A673 (cell line): ENCODE results near the gene ENTPD3. TPM values are rescaled to one million over a fixed set of nuclear protein-coding genes. Genes with fewer than 3 reads are reported as not detected.

Experiments used
- BruUV-seq: library from RNA; stranded (reverse); fragments of 400-500 nt; replicated peaks from 2 replicates; lab custom pipeline; 2021; lab: Mats Ljungman, UMichigan
- CTCF ChIA-PET: fragments of 300-600 bp; sonication (Branson Sonifier 250); formaldehyde crosslinking; loops from one replicate; lab custom pipeline; 2022; ENCODE audit warnings: antibody characterized with exemption; lab: Charles Lee
- POLR2A ChIA-PET: fragments of 300-600 bp; sonication (Branson Sonifier 250); formaldehyde crosslinking; loops from one replicate; lab custom pipeline; 2022; ENCODE audit warnings: antibody characterized with exemption; ENCODE audit not compliant: low non-redundant PET; lab: Charles Lee
- DNase-seq: peaks from one replicate; pipeline ENCODE4 v3.0.0-alpha.2; 2015; ENCODE audit warnings: low spot score
- H3K27ac ChIP-seq: fragments of 200-600 bp; sonication (generic); 2 replicates; pipeline ENCODE4 v1.5.1; 2016; ENCODE audit warnings: mixed run types, low read depth, mild to moderate bottlenecking, mixed read lengths, antibody characterized with exemption, low read length; ENCODE audit not compliant: poor library complexity, severe bottlenecking
- H3K27me3 ChIP-seq: fragments of 200-600 bp; sonication (generic); replicated peaks from 2 replicates; pipeline ENCODE4 v1.6.1; 2017; ENCODE audit warnings: mixed run types, low read depth, mild to moderate bottlenecking, mixed read lengths, antibody characterized with exemption, low read length; ENCODE audit not compliant: insufficient read depth, poor library complexity
- H3K36me3 ChIP-seq: fragments of 200-600 bp; sonication (generic); 2 replicates; pipeline ENCODE4 v1.6.1; 2016; ENCODE audit warnings: mixed run types, mild to moderate bottlenecking, mixed read lengths, antibody characterized with exemption, low read length; ENCODE audit not compliant: insufficient read depth, poor library complexity, severe bottlenecking
- H3K4me1 ChIP-seq: fragments of 200-600 bp; sonication (generic); 2 replicates; pipeline ENCODE4 v1.6.1; 2017; ENCODE audit warnings: mixed run types, mild to moderate bottlenecking, mixed read lengths, antibody characterized with exemption, low read length; ENCODE audit not compliant: insufficient read depth, poor library complexity, severe bottlenecking
- H3K4me3 ChIP-seq: fragments of 200-600 bp; sonication (generic); 2 replicates; pipeline ENCODE4 v1.5.1; 2016; ENCODE audit warnings: low read depth, mixed run types, mild to moderate bottlenecking, mixed read lengths, low read length; ENCODE audit not compliant: poor library complexity, severe bottlenecking
- H3K9me3 ChIP-seq: fragments of 200-600 bp; sonication (generic); 2 replicates; pipeline ENCODE4 v1.6.1; 2016; ENCODE audit warnings: mixed run types, low read depth, mild to moderate bottlenecking, mixed read lengths, antibody characterized with exemption, low read length; ENCODE audit not compliant: poor library complexity, severe bottlenecking
- EZH2 ChIP-seq: fragments of 200-600 bp; sonication (generic); IDR thresholded peaks from 2 replicates; pipeline ENCODE4 v1.6.1; 2017; ENCODE audit warnings: borderline replicate concordance, low read depth, mild to moderate bottlenecking, mixed read lengths, antibody characterized with exemption, low read length; ENCODE audit not compliant: poor library complexity, severe bottlenecking
- intact Hi-C: fragments of 100-400 bp; cut with micrococcal nuclease; formaldehyde crosslinking; loops from one replicate; pipeline ENCODE4 v1.10.0; 2022; ENCODE audit not compliant: unreplicated experiment
- total RNA-seq: library from RNA; stranded (reverse); gene quantifications from 2 replicates; pipeline ENCODE4 v1.2.3, GENCODE V29; 2021
- TF ChIP-seq, protein P1 (sequence below): fragments of 300-800, 200-600 bp; sonication (generic); conservative IDR thresholded peaks from 2 replicates; pipeline ENCODE4 v1.5.1; 2017; ENCODE audit warnings: low read depth, mild to moderate bottlenecking, antibody characterized with exemption, low read length, moderate library complexity, mixed read lengths

ENTPD3 gene
- total RNA-seq, 1 experiment from 2014 or later = 0.54 TPM

DNA sequence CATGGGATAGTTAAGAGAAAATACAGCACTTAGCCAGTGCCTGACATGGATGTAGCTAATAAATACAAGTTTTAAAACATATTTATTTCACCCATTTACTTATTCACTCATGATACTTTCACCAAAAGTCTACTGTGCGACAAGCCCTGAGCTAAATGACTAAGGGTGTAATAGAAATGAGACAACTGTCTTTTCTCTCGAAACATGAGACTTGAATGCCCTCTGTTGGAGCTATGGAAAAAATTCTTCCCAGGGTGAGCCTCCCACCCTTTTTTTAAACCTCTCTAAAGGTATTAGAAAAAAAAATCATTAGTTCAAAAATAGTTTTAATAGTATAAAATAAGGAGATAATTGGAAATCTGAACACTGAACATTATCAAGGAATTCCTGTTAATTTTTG is 45.8 kb downstream of the ENTPD3 start:
- no peaks in the 10 kb centered on the region for H3K36me3 ChIP-seq
- DNase-seq = peak; percentile 6
- no peaks in the 10 kb centered on the region for H3K9me3 ChIP-seq
- ChIA-PET CTCF (no interaction called here), POLR2A (no interaction called here)
- no peak for TF ChIP-seq EZH2
- TF ChIP-seq, protein P1, sequence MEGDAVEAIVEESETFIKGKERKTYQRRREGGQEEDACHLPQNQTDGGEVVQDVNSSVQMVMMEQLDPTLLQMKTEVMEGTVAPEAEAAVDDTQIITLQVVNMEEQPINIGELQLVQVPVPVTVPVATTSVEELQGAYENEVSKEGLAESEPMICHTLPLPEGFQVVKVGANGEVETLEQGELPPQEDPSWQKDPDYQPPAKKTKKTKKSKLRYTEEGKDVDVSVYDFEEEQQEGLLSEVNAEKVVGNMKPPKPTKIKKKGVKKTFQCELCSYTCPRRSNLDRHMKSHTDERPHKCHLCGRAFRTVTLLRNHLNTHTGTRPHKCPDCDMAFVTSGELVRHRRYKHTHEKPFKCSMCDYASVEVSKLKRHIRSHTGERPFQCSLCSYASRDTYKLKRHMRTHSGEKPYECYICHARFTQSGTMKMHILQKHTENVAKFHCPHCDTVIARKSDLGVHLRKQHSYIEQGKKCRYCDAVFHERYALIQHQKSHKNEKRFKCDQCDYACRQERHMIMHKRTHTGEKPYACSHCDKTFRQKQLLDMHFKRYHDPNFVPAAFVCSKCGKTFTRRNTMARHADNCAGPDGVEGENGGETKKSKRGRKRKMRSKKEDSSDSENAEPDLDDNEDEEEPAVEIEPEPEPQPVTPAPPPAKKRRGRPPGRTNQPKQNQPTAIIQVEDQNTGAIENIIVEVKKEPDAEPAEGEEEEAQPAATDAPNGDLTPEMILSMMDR = no peak; the same call in 1 of the 2 replicates
- no peak overlapping the region for H3K27ac ChIP-seq
- intact Hi-C loops = loop anchor here (10.0 kb wide), 1 partner anchor 98 kb away; no protein-coding TSS in a partner anchor
- no peaks in the 10 kb centered on the region for H3K27me3 ChIP-seq
- H3K4me3 ChIP-seq = no peak overlapping the region
- BruUV-seq = no TSS peak
- no peaks in the 10 kb centered on the region for H3K4me1 ChIP-seq

DNA sequence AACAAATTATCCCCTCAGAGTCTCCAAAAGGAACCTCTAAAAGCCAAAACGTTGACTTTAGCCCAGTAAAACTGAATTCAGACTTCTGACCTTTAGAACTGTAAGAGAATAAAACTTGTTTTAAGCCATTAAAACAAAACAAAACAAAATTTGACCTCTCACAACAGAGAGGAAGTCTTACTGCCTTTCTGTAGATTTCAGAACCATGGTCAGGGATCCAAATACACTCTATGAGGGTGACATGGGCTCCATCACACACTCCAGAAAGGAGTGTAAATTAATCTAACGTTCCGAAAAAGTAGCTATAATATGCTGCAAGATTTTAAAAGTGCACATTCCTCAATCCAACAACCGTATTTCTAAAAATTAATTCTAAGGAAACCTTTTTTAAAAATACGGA is 50.9 kb downstream of the ENTPD3 start:
- no peak for TF ChIP-seq EZH2
- TF ChIP-seq, protein P1 = no peak
- no peak for DNase-seq
- H3K4me1 ChIP-seq = no peaks in the 10 kb centered on the region
- BruUV-seq = no TSS peak
- no peaks in the 10 kb centered on the region for H3K27me3 ChIP-seq
- CTCF ChIA-PET = no interaction called here
- H3K4me3 ChIP-seq = no peak overlapping the region
- H3K36me3 ChIP-seq = no peaks in the 10 kb centered on the region
- intact Hi-C loops = loop anchor here (10.0 kb wide), 1 partner anchor 103 kb away; no protein-coding TSS in a partner anchor
- H3K27ac ChIP-seq = no peak overlapping the region
- H3K9me3 ChIP-seq = no peaks in the 10 kb centered on the region
- POLR2A ChIA-PET = no interaction called here

DNA sequence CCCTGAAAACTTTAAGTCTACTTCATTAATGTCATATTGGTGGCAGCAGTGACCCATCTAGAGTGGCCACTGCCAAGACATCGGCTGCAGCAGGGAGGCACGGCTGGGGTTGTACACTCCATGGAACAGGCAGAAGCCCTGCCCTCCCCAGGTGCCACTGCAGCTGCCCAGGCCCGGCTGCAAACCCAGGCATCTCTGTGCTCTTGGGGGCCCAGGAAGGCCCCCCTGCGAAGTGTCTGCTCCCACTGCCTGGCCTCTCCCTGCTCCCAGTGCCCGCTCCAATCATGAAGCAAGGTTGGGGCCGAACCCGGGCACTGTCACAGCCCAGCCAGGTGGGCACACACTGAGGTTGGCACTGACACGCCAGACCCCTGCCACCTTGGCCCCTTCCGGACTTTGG is 58.1 kb downstream of the ENTPD3 start:
- DNase-seq = no peak
- Histone ChIP-seq H3K4me1 (no peaks in the 10 kb centered on the region), H3K27ac (no peak overlapping the region), H3K36me3 (no peaks in the 10 kb centered on the region), H3K9me3 (no peaks in the 10 kb centered on the region), H3K4me3 (no peak overlapping the region), H3K27me3 (no peaks in the 10 kb centered on the region)
- no peak for TF ChIP-seq EZH2
- TF ChIP-seq, protein P1 = no peak
- ChIA-PET CTCF (no interaction called here), POLR2A (no interaction called here)
- BruUV-seq = no TSS peak
- intact Hi-C loops = no loop called here
